Spleen (tissue), 7 donors: Measurements from ENCODE around the gene APOC4.

ENCODE experiments used
- CTCF ChIP-seq, 11 experiments: fragments of 200-600 bp in 7 of 11; fragments of 450-650 bp in 4 of 11; sonication (generic) in 4 of 11; IDR thresholded peaks in 8 of 11; conservative IDR thresholded peaks in 3 of 11; 1 replicate in 7 of 11; 2 replicates in 4 of 11; pipeline versions ENCODE4 v1.4.0 to v1.8.0; 2016 to 2021; ENCODE audit warnings: antibody characterized with exemption in 11 of 11, inconsistent platforms in 4 of 11, mild to moderate bottlenecking in 1 of 11
- POLR2AphosphoS5 ChIP-seq, 3 donors: sonication (generic); formaldehyde crosslinking; IDR thresholded peaks; one replicate each; pipeline ENCODE4 v1.5.1; 2017; ENCODE audit warnings: antibody characterized with exemption in 3 of 3
- donor health status: DM: no; HTN: no; CAD: no; lungs with moderate emphysema.
- donor health status: DM: no; HTN: no; CAD: no.
- donor health status: DM: no; HTN: no; CAD: no.

GRCh38 chr19:44949550-44949949 is 7.5 kb downstream of the APOC4 start:
- TF ChIP-seq POLR2AphosphoS5 (IDR thresholded peaks at IDR 0.05) (no peak), CTCF (IDR thresholded peaks at IDR 0.05 in 8 of 11, conservative IDR thresholded peaks at IDR 0.05 in 3 of 11) (no peak)
